B cell (primary cell): ENCODE measurements around the gene ARAP1. TPM values are rescaled to one million over a fixed set of nuclear protein-coding genes. Genes with fewer than 3 reads are reported as not detected.

Source experiments
- ATAC-seq: fragments of 200-7000 bp; cut with Tn5 transposase; one replicate; pipeline ENCODE4 v1.10.0; 2021; ENCODE audit warnings: low read depth, mild to moderate bottlenecking, moderate number of reproducible peaks, moderate library complexity
- CTCF ChIA-PET: fragments of 350-600 bp; sonication (Branson Sonifier 250); formaldehyde crosslinking; loops from one replicate; lab custom pipeline; 2021; ENCODE audit warnings: antibody characterized with exemption, inconsistent platforms; lab: Charles Lee
- POLR2A ChIA-PET: fragments of 350-600 bp; sonication (Branson Sonifier 250); formaldehyde crosslinking; loops from one replicate; lab custom pipeline; 2021; ENCODE audit warnings: antibody characterized with exemption; lab: Charles Lee
- DNase-seq: peaks from one replicate; pipeline ENCODE4 v3.0.0; 2013
- H2AFZ ChIP-seq: 2 replicates; pipeline ENCODE4 v1.6.1; 2012; ENCODE audit warnings: mild to moderate bottlenecking, low read depth, low read length; ENCODE audit not compliant: insufficient read depth, poor library complexity, severe bottlenecking
- H3K27ac ChIP-seq, 2 donors: 1 replicate in 1 of 2; 2 replicates in 1 of 2; pipeline ENCODE4 v1.5.1; 2012 to 2013; ENCODE audit warnings: low read length in 2 of 2, mild to moderate bottlenecking in 2 of 2, moderate library complexity in 1 of 2
- H3K27me3 ChIP-seq, 4 experiments: fragments of 200-600 bp in 1 of 4; sonication (generic) in 1 of 4; replicated peaks in 1 of 4; 1 replicate in 2 of 4; 2 replicates in 2 of 4; pipeline versions ENCODE4 v1.6.1 to v1.7.0; 2013 to 2016; ENCODE audit warnings: low read length in 3 of 4, mild to moderate bottlenecking in 2 of 4, mixed read lengths in 1 of 4, moderate library complexity in 1 of 4; ENCODE audit not compliant: insufficient read depth in 4 of 4, control insufficient read depth in 3 of 4; ENCODE audit errors: control extremely low read depth in 1 of 4
- H3K36me3 ChIP-seq, 2 experiments: replicated peaks in 1 of 2; 1 replicate in 1 of 2; 2 replicates in 1 of 2; pipeline versions ENCODE4 v1.6.1 to v1.7.1; 2013; ENCODE audit warnings: low read length in 1 of 2; ENCODE audit not compliant: insufficient read depth in 2 of 2, control insufficient read depth in 1 of 2; ENCODE audit errors: control extremely low read depth in 1 of 2, extremely low read depth in 1 of 2
- H3K4me1 ChIP-seq, 2 donors: fragments of 200-600 bp in 1 of 2; sonication (generic) in 1 of 2; 1 replicate in 1 of 2; 2 replicates in 1 of 2; pipeline versions ENCODE4 v1.5.1 to v1.6.1; 2013 to 2017; ENCODE audit warnings: low read length in 2 of 2; ENCODE audit not compliant: control insufficient read depth in 2 of 2, insufficient read depth in 2 of 2
- H3K4me2 ChIP-seq: replicated peaks from 2 replicates; pipeline ENCODE3; 2012; ENCODE audit warnings: mild to moderate bottlenecking, low read depth, low read length; ENCODE audit not compliant: poor library complexity, severe bottlenecking
- H3K4me3 ChIP-seq, 5 experiments: fragments of 200-600 bp in 1 of 5; sonication (generic) in 1 of 5; 1 replicate in 3 of 5; 2 replicates in 2 of 5; pipeline versions ENCODE4 v1.5.1 to v1.7.0; 2011 to 2016; ENCODE audit warnings: low read length in 4 of 5, mild to moderate bottlenecking in 4 of 5, low read depth in 2 of 5, control low read depth in 1 of 5, moderate library complexity in 1 of 5; ENCODE audit not compliant: insufficient read depth in 1 of 5; ENCODE audit errors: control extremely low read depth in 1 of 5, extremely low read depth in 1 of 5
- H3K79me2 ChIP-seq: fragments of 200-600 bp; sonication (generic); one replicate; pipeline ENCODE4 v1.6.0; 2016; ENCODE audit warnings: low read length; ENCODE audit not compliant: control insufficient read depth, insufficient read depth
- H3K9ac ChIP-seq: fragments of 200-600 bp; sonication (generic); 2 replicates; pipeline ENCODE4 v1.6.1; 2017; ENCODE audit warnings: mild to moderate bottlenecking, low read length, moderate library complexity
- H3K9me3 ChIP-seq, 3 donors: one replicate each; pipeline versions ENCODE4 v1.6.1 to v1.7.1; 2013; ENCODE audit warnings: low read length in 2 of 3; ENCODE audit not compliant: control insufficient read depth in 2 of 3, insufficient read depth in 1 of 3; ENCODE audit errors: control extremely low read depth in 1 of 3
- H4K20me1 ChIP-seq: 2 replicates; pipeline ENCODE4 v1.6.0; 2012; ENCODE audit warnings: mild to moderate bottlenecking, low read length; ENCODE audit not compliant: insufficient read depth, control insufficient read depth, poor library complexity, severe bottlenecking
- H3K27ac Mint-ChIP-seq: one replicate; pipeline ENCODE4 v1.8.0; 2021; ENCODE audit warnings: mixed read lengths
- H3K27me3 Mint-ChIP-seq: one replicate; pipeline ENCODE4 v1.8.0; 2021; ENCODE audit warnings: mixed read lengths
- H3K4me1 Mint-ChIP-seq: one replicate; pipeline ENCODE4 v1.8.0; 2021; ENCODE audit warnings: mixed read lengths
- H3K4me3 Mint-ChIP-seq: one replicate; pipeline ENCODE4 v1.8.0; 2021; ENCODE audit warnings: mixed read lengths
- H3K9me3 Mint-ChIP-seq: one replicate; pipeline ENCODE4 v1.8.0; 2022; ENCODE audit warnings: mixed read lengths; ENCODE audit not compliant: insufficient read depth
- EZH2 ChIP-seq: IDR thresholded peaks from 2 replicates; pipeline ENCODE4 v1.6.1; 2012; ENCODE audit warnings: borderline replicate concordance, low read depth, mild to moderate bottlenecking, moderate library complexity, low read length; ENCODE audit not compliant: insufficient read depth, poor library complexity, severe bottlenecking
- WGBS: methylation state at CpG from one replicate; pipeline ENCODE4 v1.1.5; 2013; ENCODE audit warnings: missing lambda C conversion rate; ENCODE audit not compliant: insufficient coverage; 5-methylcytosine and 5-hydroxymethylcytosine counted together
- intact Hi-C: fragments of 100-400 bp; cut with micrococcal nuclease; formaldehyde crosslinking; loops from one replicate; pipeline ENCODE4 v1.10.0; 2022
- polyA plus RNA-seq: library from polyadenylated mRNA; depleted of rRNA; stranded (reverse); fragments of >200 nt; gene quantifications from 2 replicates; pipeline ENCODE4 v1.2.3, GENCODE V29; 2012
- total RNA-seq, 2 donors: library from RNA; stranded (reverse); fragments of 120-200 nt in 1 of 2; gene quantifications; 1 replicate in 1 of 2; 2 replicates in 1 of 2; pipeline versions ENCODE4 v1.2.3 to v1.2.4, GENCODE V29; 2013 to 2022
- TF ChIP-seq, protein P1 (sequence below): fragments of 200-600 bp; IDR thresholded peaks from one replicate; pipeline ENCODE4 v1.8.0; 2022; ENCODE audit warnings: antibody characterized with exemption, mild to moderate bottlenecking

ARAP1 gene
- total and polyA plus RNA-seq, 2 donors (not counting 1 experiment from before 2014, with no cell fraction given): 143 to 242 TPM

DNA sequence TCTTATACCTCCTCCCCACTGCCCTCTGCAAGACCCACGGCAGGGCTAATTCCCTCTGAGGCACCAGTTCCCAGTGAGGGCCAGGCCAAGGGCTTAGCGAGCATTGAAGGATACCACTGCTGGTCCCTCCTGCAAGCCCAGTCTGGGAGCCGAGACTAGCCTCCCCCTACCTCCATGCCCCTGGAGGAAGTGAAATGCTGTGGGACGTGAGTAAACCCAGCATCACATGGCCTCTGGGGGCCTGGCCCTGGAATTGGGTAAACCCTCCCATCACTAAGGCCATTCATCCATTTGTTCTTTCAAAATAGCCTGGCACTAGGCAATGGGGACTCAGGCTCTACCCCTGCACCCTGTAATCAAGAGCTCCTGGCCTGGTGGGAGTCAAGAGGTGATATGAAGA is 24.7 kb downstream of the ARAP1 start:
- Histone ChIP-seq H4K20me1 (peaks cover 44% of the 10 kb centered on the region), H3K4me2 (no peak overlapping the region), H3K4me3 (no peak overlapping the region), H3K9me3 (peaks cover 0 to 8% (median 0%) of the 10 kb centered on the region in 3 donors), H3K27ac (peak overlapping the region in 1 of 2 donors; percentile 67), H2AFZ (no peak overlapping the region), H3K4me1 (peaks cover 34 to 57% of the 10 kb centered on the region in 2 donors), H3K36me3 (peaks cover 0 to 57% of the 10 kb centered on the region in 2 experiments), H3K27me3 (no peaks in the 10 kb centered on the region), H3K79me2 (peaks cover 97% of the 10 kb centered on the region), H3K9ac (no peak overlapping the region)
- no peak for ATAC-seq
- POLR2A ChIA-PET: no interaction called here
- no peak for TF ChIP-seq EZH2
- TF ChIP-seq, protein P1, sequence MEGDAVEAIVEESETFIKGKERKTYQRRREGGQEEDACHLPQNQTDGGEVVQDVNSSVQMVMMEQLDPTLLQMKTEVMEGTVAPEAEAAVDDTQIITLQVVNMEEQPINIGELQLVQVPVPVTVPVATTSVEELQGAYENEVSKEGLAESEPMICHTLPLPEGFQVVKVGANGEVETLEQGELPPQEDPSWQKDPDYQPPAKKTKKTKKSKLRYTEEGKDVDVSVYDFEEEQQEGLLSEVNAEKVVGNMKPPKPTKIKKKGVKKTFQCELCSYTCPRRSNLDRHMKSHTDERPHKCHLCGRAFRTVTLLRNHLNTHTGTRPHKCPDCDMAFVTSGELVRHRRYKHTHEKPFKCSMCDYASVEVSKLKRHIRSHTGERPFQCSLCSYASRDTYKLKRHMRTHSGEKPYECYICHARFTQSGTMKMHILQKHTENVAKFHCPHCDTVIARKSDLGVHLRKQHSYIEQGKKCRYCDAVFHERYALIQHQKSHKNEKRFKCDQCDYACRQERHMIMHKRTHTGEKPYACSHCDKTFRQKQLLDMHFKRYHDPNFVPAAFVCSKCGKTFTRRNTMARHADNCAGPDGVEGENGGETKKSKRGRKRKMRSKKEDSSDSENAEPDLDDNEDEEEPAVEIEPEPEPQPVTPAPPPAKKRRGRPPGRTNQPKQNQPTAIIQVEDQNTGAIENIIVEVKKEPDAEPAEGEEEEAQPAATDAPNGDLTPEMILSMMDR: no peak
- H3K27me3 Mint-ChIP-seq: no peaks in the 10 kb centered on the region
- H3K4me3 Mint-ChIP-seq: no peak overlapping the region
- CTCF ChIA-PET: interaction anchor here (0.6 to 23.8 kb wide), 6 partner anchors 12 to 450 kb away, joined by 3 to 390 read pairs (median 28); partner anchors contain the start of gene STARD10
- intact Hi-C loops: no loop called here
- H3K27ac Mint-ChIP-seq: peak overlapping the region; percentile 85
- peaks cover 68% of the 10 kb centered on the region for H3K4me1 Mint-ChIP-seq
- DNase-seq: no peak
- H3K9me3 Mint-ChIP-seq: no peaks in the 10 kb centered on the region
- 82% methylated on average over 3 of the region's 4 CpGs for WGBS
